HL-60 (cell line): Measurements from ENCODE around the gene SLC6A18.

Source experiments
- DNase-seq, 2 experiments: peaks; one replicate each; pipeline ENCODE4 v3.0.0-alpha.2; 2010 to 2020; ENCODE audit warnings: low read depth in 1 of 2, low spot score in 1 of 2
- H3K27ac ChIP-seq: fragments of 250-450 bp; sonication (Bioruptor Pico); replicated peaks from 2 replicates; pipeline ENCODE4 v1.5.1; 2020; ENCODE audit warnings: mild to moderate bottlenecking, moderate library complexity
- H3K27me3 ChIP-seq: fragments of 250-450 bp; sonication (Bioruptor Pico); 2 replicates; pipeline ENCODE4 v1.5.1; 2021; ENCODE audit warnings: mild to moderate bottlenecking, moderate library complexity; ENCODE audit not compliant: insufficient read depth, poor library complexity, severe bottlenecking
- H3K4me3 ChIP-seq: replicated peaks from 2 replicates; pipeline ENCODE4 v1.5.1; 2011; ENCODE audit warnings: mild to moderate bottlenecking, control low read depth, low read length; ENCODE audit not compliant: insufficient read depth
- GABPA ChIP-seq: IDR thresholded peaks from 2 replicates; pipeline ENCODE4 v1.6.1; 2012; ENCODE audit warnings: low read depth
- POLR2AphosphoS5 ChIP-seq: IDR thresholded peaks from 2 replicates; pipeline ENCODE4 v1.6.1; 2012; ENCODE audit warnings: low read depth
- REST ChIP-seq: IDR thresholded peaks from 2 replicates; pipeline ENCODE4 v1.6.1; 2012; ENCODE audit warnings: low read depth; ENCODE audit not compliant: insufficient replicate concordance
- SPI1 ChIP-seq: IDR thresholded peaks from 2 replicates; pipeline ENCODE4 v1.6.1; 2012; ENCODE audit warnings: low read depth, mild to moderate bottlenecking, borderline replicate concordance
- TF ChIP-seq, protein P1 (sequence below): IDR thresholded peaks from one replicate; pipeline ENCODE4 v1.5.1; 2011; ENCODE audit warnings: low read length, control low read depth, inconsistent platforms; ENCODE audit not compliant: insufficient read depth

SLC6A18 gene

DNA sequence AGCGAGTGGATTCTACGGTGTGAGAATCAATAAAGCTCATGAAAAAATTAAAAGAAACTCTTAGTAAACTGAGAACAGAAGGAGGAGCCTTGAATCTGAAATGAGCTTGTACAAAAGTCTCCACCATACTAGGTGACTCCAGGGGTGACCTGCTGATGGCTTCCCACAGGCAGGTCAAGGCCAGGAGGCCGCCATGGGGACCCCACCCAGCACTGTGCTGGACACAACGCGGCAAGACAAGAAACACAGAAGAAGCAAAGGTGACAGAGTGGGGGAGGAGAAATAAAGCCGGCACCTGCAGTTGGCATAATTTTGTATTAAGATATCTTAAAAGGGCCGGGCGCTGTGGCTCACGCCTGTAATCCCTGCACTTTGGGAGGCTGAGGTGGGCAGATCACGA is 35.9 kb upstream of the SLC6A18 start:
- TF ChIP-seq GABPA (no peak), SPI1 (no peak), POLR2AphosphoS5 (no peak), REST (no peak)
- TF ChIP-seq, protein P1, sequence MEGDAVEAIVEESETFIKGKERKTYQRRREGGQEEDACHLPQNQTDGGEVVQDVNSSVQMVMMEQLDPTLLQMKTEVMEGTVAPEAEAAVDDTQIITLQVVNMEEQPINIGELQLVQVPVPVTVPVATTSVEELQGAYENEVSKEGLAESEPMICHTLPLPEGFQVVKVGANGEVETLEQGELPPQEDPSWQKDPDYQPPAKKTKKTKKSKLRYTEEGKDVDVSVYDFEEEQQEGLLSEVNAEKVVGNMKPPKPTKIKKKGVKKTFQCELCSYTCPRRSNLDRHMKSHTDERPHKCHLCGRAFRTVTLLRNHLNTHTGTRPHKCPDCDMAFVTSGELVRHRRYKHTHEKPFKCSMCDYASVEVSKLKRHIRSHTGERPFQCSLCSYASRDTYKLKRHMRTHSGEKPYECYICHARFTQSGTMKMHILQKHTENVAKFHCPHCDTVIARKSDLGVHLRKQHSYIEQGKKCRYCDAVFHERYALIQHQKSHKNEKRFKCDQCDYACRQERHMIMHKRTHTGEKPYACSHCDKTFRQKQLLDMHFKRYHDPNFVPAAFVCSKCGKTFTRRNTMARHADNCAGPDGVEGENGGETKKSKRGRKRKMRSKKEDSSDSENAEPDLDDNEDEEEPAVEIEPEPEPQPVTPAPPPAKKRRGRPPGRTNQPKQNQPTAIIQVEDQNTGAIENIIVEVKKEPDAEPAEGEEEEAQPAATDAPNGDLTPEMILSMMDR: no peak
- Histone ChIP-seq H3K4me3 (no peak overlapping the region), H3K27ac (no peak overlapping the region), H3K27me3 (no peaks in the 10 kb centered on the region)
- no peak for DNase-seq

DNA sequence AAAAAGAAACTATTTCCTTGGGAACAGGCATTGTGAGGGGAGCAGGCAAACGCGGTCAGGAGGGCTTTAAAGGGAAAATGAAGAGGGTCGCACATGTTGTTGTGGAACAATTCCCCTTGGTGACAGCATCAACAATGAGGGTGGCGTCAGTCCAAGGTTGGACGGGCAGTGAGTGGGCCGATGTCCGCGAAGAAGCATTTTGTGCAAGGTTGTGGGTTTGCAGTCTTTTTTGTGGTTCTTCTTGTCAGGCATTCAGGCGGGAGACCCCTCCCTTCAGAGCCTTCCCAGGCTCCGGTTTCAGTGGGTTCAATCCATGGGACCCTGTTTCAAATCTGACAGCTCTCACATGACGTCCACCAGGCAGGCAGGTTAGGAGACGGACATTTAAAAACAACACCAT is 34.9 kb upstream of the SLC6A18 start:
- Histone ChIP-seq H3K27me3 (no peaks in the 10 kb centered on the region), H3K27ac (no peak overlapping the region), H3K4me3 (no peak overlapping the region)
- no peak for DNase-seq
- no peak for TF ChIP-seq REST
- no peak for TF ChIP-seq GABPA
- TF ChIP-seq, protein P1: no peak
- no peak for TF ChIP-seq POLR2AphosphoS5
- no peak for TF ChIP-seq SPI1

- peak in 1 of 2 experiments; percentile 50 for DNase-seq
- Histone ChIP-seq H3K27ac (no peak overlapping the region), H3K4me3 (no peak overlapping the region), H3K27me3 (no peaks in the 10 kb centered on the region)
- no peak for TF ChIP-seq POLR2AphosphoS5
- TF ChIP-seq SPI1: peak; percentile 89
- TF ChIP-seq REST: no peak
- TF ChIP-seq, protein P1: no peak
- no peak for TF ChIP-seq GABPA
Observed at GRCh38 chr5:1190837-1191239, 34.3 kb upstream of the SLC6A18 start.
